ENCODE results near the gene SLC22A4.
A peak's percentile ranks its signal among the peaks of the same experiment; 100 is the strongest.

The SLC22A4 gene

GRCh38 chr5:132369007-132369473 lies 74.8 kb downstream of the SLC22A4 start:
- intact Hi-C loops (cut with DNase I) = no loop called here
- DNase-seq = no peak

DNA sequence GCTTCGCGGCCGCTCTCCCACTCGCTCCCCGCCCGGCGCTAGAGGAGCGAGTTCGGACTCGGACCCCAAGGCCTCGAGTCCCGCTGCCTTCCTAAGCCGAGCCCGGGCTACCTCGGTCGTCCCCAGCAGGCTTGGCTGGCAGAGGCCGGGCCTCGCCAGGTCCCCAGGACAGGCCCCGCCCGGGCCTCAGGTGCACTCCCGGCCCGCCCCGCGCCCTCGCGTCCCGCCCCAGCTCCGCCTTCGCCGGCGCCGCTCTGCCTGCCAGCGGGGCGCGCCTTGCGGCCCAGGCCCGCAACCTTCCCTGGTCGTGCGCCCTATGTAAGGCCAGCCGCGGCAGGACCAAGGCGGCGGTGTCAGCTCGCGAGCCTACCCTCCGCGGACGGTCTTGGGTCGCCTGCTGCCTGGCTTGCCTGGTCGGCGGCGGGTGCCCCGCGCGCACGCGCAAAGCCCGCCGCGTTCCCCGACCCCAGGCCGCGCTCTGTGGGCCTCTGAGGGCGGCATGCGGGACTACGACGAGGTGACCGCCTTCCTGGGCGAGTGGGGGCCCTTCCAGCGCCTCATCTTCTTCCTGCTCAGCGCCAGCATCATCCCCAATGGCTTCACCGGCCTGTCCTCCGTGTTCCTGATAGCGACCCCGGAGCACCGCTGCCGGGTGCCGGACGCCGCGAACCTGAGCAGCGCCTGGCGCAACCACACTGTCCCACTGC lies 75.4 kb downstream of the SLC22A4 start, which contains the start of gene SLC22A5:
SLC22A5 (plus strand) TSS at position 237 of the 707 bp plus-strand sequence; CDS start at position 500, 263 bp downstream.
- intact Hi-C loops (cut with DNase I) = no loop called here
- peak in 8 of 10 donors; percentile 30 to 91 (median 54) for DNase-seq

- peak in 1 of 10 donors; percentile 84 for DNase-seq
- intact Hi-C loops (cut with DNase I) = no loop called here
Observed at GRCh38 chr5:132370181-132370970, 76.2 kb downstream of the SLC22A4 start.

DNA sequence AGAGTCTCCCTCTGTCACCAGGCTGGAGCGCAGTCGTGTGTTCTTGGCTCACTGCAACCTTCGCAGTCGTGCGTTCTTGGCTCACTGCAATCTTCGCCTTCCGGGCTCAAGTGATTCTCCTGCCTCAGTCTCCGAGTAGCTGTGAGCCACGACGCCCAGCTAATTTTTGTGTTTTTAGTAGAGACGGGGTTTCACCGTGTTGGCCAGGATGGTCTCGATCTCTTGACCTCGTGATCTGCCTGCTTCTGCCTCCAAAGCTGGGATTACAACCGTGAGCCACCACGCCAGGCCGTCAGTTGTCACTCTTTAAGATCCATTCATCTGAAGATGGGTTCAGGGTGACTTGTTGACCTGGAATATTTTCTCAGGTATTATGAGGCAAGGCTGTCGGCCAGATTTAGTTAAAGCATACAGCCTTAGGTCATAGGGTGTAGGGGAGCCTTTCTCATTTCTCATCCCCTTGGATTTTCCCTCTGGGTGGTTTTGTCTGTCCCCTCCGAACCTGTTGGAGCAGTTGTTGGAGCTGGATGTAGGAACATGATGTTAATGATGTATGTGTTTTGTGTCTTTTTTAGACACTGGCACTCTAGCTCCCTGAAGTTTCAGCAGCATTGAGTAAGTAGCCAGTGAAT lies 76.9 kb downstream of the SLC22A4 start:
- intact Hi-C loops (cut with DNase I) = no loop called here
- DNase-seq = peak in 1 of 10 donors; percentile 38

DNA sequence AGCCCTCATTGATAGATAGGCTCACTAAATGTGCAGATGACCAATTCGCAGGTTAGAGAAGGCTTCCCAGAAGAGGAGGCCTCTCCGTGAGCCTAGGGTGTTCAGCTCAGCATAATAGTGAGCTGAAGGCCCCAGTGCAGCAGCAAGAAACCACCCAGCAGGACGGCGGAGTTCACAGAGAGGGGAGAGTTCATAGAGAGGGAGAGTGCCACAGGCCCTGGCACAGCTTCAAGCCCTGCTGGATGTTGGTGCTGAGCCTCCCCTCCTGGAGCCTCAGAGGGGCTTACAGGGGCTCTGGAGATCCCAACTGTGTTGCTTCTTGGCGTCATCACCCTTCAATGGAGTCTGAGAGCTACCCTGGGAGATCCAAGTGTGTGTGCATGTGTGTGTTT lies 77.4 kb downstream of the SLC22A4 start:
- DNase-seq = no peak
- intact Hi-C loops (cut with DNase I) = no loop called here

DNA sequence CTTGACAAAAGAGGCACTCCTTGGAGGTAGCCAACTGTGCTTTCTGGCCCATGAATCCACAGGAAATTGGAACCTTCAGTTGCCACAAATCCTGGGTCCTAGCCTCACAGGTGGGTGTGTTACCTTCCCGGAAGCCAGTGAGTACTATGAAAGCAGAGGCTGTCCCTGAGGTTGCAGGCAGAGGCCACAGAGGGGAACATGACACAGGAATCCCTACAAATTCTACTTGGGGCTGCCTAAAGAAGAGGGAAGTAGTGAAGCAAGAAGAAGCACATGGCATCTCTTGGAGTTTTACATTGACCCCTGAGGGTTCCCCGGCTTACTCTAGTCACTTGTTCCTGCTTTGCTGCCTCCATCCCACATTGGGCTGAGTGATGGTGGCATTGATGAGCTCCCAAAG lies 77.9 kb downstream of the SLC22A4 start:
- DNase-seq = no peak
- intact Hi-C loops (cut with DNase I) = no loop called here

DNA sequence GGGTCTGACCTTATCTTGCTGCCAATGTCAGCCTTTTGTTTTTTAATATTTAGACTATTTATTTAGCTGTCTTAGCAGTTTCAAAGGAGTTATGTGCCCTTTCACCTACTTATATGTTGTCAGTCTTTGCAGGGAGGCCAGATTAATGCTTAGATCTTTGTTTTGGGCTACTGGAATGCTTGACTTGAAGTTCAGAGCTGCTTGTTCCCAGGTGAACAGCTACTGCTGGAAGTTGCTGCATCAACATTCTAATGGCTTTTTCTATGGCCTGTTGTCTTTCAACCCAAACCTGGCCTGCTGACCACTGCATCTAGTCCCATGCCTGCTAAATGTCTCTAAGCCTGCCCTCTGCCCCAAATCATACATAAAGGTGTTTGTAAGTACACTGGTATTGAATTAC lies 78.3 kb downstream of the SLC22A4 start:
- intact Hi-C loops (cut with DNase I) = no loop called here

GRCh38 chr5:132375957-132376356 lies 81.8 kb downstream of the SLC22A4 start:
- intact Hi-C loops (cut with DNase I) = no loop called here
- no peak for DNase-seq

More for the DNA sequence above, 78.3 kb downstream of the SLC22A4 start:
- DNase-seq = no peak

- DNase-seq = peak; percentile 46 to 96 (median 60)
Observed at GRCh38 chr5:132376694-132377641, 82.8 kb downstream of the SLC22A4 start.

DNA sequence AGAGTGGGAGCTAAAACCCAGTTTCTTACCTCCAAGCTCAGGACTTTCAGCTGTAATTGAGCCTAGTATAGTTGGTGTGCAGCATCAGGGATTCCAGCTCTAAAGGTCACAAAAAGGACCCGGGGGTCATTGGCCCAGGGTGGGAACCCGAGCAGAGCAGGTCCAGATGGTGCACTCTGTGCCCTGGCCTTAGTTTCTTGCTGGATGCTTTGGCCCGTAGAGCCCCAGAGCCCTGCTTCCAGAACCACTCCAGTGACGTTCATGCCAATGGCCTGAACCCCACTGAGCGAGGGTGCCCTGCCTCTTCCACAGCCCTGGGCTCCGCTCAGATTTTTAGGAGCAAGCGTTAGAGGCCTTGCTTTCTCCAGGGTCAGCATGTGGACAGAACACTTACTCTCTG lies 83.5 kb downstream of the SLC22A4 start:
- DNase-seq = no peak
- intact Hi-C loops (cut with DNase I) = no loop called here

More at GRCh38 chr5:132376694-132377641, 82.8 kb downstream of the SLC22A4 start:
- intact Hi-C loops (cut with DNase I) = no loop called here

DNA sequence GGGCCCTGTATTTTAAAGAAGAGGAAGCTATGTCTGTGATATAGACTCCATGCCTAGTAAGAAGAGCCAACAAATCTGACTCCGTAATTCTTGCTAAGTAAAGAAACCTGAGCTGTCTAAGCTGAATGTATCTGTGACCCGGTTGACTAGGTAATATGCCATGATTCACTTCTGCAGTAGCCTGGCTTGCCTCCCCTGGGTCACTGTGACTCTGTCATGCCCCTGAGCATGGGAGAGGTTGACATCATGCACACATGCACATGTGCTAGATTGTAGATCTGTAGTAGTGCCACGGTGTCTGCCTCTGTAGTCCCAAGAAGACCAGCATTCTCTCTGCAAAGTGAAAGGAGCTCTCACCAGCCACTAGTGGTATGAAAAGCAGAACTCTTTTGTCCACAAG lies 84.4 kb downstream of the SLC22A4 start:
- intact Hi-C loops (cut with DNase I) = no loop called here
- no peak for DNase-seq

DNA sequence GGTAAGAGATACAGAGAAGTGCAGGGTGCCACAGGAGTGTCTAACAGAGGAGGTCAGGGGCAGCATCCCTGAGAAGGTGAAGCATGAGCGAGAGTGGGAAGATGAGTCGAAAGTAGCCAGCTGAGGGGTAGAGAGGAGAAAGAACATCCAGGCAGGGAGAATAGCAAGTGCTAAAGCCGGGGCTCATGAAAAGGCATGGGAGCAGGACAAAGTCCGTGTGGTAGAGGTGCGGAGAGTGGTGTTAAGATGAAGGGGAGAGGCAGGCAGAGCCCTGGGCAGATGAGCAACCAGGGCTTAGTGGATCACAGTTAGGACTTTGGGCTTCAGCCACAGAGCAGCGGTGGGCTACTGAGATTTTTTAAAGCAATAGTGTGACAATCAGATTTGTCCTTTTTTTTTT lies 85.9 kb downstream of the SLC22A4 start:
- DNase-seq = no peak
- intact Hi-C loops (cut with DNase I) = no loop called here

DNA sequence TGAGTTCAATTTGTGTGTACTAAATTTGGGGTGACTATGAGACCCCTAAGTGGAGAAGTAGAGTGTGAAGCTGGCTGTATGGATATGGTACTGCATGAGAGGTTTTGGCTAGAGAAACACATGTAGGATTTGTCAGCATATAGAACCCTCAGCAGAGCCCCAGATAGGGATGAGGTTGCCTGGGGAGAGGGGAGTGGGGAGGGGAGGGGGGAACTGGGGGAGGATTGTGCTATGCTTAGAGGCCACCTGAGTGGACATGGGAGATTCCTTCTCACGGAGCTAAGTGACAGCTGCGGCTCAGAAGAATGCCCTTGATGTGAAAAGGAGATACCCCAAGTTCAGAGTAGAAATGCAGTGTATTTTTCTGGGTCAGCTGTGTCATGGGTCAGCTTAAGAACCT lies 86.5 kb downstream of the SLC22A4 start:
- no peak for DNase-seq
- intact Hi-C loops (cut with DNase I) = no loop called here

- no peak for DNase-seq
- intact Hi-C loops (cut with DNase I) = no loop called here
Observed at GRCh38 chr5:132381614-132382013, 87.4 kb downstream of the SLC22A4 start.

GRCh38 chr5:132383261-132383660 lies 89.1 kb downstream of the SLC22A4 start:
- intact Hi-C loops (cut with DNase I) = no loop called here
- DNase-seq = no peak

DNA sequence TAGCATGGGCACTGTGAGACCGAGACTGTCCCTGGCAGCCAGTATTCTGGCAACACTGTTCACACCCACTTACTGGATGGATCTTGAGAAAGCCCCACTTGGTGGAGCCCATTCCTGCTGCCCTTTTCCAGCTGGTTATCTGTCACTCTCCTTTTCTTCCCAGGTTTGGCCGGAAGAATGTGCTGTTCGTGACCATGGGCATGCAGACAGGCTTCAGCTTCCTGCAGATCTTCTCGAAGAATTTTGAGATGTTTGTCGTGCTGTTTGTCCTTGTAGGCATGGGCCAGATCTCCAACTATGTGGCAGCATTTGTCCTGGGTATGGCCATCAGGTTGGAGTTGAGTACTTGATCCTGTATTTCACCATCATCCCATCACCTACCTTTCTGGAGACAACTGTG lies 89.8 kb downstream of the SLC22A4 start:
- intact Hi-C loops (cut with DNase I) = no loop called here
- DNase-seq = no peak

- DNase-seq = no peak
- intact Hi-C loops (cut with DNase I) = loop anchor here (5.0 kb wide), 1 partner anchor 498 kb away; no protein-coding TSS in a partner anchor
Observed at GRCh38 chr5:132384506-132385050, 90.4 kb downstream of the SLC22A4 start.

DNA sequence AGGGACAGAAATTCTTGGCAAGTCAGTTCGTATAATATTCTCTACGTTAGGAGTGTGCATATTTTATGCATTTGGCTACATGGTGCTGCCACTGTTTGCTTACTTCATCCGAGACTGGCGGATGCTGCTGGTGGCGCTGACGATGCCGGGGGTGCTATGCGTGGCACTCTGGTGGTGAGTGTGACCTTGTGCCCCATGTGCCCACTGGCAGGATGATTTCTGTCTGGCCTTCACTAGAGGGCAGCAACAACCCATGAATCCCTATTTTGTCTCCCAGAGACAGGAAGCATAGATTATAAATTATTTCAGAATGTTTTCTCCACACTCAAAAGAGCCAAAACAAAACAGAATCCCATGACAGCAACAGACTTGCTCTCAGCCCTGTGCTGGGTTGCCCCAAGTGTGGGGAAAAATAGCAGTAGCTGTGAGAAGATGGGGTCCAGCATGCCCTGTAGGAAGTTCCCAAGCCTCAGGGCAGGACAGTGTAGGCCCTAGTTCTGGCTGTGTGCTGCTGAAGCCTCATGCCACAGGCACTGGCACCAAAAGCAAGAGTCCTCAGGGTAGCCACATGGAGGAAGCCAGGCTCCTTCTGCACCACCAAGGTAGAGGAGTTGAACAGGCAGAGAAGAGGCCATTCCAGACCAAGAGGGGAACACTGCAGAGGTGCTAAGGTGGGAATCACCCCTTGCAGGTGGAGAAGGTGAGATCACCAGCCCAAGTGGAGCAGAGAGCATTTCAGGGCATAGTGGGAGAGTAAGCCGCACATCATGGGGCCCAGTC lies 91.3 kb downstream of the SLC22A4 start:
- DNase-seq = peak in 7 of 10 donors; percentile 48 to 90 (median 62)
- intact Hi-C loops (cut with DNase I) = loop anchor here (1.0 to 5.0 kb wide), 2 partner anchors 116 to 497 kb away; no protein-coding TSS in a partner anchor

Data from posterior cingulate gyrus (tissue), 11 donors.